ENCODE measurements around the gene LETM1.

The LETM1 gene

DNA sequence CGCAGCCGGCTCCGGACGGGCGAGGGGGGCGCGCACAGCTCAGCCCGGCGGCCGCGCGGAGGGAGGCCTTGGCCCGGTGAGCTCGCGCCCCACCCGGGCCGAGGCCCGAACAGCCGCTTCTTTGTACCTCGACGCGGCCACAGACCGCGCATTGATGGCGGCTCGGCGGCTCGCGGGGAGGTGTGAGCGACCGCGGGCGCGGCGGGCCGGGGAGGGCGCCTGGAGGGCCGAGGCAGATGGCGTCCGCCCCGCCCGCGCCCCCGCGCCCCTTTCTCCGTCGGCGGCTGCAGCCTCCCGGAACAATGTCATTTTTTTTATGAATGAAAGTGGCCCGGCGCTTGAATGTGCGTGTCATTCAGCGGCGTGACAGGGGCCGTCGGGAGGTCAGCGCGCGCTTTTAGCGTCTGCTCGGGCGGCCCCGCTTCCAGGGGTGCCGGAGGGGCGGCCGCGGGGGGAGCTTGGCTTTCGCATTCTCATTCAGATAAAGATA, 61.1 kb downstream of the LETM1 start:
- no peak for DNase-seq (ENCODE audit: low read depth)

DNA sequence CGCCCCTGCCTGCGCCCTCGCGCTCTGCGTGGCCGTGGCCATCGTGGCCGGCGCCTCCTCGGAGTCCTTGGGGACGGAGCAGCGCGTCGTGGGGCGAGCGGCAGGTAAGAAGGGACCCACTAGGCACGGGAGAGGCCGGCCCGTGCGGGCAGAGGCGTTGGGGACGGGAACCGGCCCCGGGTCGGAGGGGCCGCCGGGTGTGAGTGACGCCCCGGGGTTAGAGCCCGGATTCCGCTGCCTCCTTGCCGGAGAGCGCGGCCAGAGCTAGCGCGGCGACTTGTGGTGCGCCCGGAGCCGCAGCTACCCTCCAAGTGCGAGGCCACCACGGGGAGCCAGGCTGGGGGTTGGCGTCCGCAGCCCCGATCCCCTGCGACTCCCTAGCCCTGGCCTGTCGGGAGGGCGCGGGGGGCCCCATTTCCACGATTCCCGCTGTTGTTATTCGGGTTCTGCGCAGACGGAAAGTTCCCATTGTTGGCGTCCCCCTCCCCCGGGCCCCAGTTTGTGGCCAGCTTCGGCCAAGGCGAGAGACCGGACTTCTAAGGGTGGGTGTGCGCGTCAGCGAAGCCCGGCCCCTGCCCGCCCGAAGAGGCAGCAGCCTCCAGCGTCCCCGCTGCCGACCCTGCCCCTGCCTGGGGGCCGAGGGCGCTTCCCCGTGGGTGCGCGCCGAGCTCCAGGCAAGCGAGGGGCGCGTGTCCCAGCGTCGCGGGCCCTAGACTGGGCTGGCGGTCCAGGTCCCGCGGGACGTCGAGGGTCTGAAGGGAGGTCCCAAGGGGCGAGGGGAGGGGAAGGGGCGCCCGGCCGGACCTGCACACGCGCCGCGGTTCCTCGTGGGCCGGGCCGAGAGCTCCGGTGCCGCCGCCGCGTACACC, 61.8 kb downstream of the LETM1 start:
- no peak for DNase-seq (ENCODE audit: low read depth)

DNA sequence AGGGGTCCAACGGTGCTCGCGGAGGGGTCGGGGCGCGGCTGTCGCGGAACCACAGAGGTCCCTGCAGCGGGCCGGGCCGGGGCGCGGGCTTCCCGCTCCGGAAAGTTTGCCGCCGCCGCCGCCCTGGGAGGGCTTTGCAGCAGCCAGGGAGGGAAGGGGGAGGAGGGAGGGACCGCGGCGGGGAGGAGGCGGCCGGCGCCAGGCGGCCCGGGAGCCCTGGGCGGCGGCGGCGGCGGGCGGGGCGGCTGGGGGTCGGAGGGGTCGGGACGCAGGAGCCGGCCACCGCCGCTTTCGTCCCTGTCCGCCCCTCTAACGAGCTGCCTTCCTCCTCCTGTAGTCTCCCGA, 62.5 kb downstream of the LETM1 start:
- no peak for DNase-seq (ENCODE audit: low read depth)

DNA sequence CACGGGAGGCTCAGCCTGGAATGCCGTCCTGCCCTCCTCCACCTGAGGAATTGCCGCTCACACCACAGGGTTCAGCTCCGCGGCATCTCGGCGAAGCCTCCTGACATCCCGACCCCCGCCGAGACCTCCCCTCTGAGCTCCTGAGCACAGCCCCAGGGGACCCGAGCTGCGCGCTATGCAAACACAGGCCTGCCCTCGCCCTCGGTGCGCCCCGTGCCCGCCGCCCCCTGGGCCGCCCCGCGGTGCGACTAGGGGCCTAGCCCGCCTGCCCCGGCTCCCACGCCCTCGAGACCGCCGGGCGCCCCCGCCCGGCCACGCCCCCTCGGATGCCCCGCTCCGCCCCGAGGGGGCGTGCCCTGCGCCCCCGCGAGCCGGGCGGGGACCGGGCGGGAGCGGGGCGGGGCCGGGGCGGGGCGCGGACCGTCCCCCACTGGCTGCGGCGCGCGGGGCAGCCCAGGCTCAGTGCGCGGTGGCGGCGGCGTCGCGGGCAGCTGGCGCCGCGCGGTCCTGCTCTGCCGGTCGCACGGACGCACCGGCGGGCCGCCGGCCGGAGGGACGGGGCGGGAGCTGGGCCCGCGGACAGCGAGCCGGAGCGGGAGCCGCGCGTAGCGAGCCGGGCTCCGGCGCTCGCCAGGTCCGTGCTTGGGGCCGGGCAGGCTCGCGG, 63.0 kb downstream of the LETM1 start, which contains the start of gene FGFR3:
Gene FGFR3 (plus strand): TSS at position 462 of the 664 bp plus-strand sequence. CDS start 642 bp downstream, outside the sequence.
- DNase-seq (ENCODE audit: low read depth), result no peak

- no peak for DNase-seq (ENCODE audit: low read depth)
Measured at GRCh38 chr4:1792158-1792831, 63.7 kb downstream of the LETM1 start.

DNA sequence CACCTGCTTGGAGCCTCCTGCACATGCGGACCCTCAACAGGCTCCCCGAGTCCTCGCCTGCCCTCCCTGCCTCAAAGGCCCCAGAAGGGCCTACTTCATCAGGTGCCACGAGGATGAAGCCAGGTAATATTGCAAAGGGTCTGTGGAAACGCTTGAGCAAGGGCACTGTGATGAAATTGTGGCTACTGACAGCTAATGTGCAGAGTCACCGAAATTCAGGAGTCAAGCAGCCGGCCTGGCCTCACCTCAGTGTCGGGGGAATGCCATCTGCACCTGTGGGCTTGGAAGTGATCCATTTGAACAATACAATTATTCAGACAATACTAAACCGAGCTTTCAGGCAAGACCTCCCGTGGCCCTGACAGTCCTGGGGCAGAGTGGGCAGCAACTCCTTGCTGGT, 66.0 kb downstream of the LETM1 start:
- DNase-seq (ENCODE audit: low read depth), result no peak

DNA sequence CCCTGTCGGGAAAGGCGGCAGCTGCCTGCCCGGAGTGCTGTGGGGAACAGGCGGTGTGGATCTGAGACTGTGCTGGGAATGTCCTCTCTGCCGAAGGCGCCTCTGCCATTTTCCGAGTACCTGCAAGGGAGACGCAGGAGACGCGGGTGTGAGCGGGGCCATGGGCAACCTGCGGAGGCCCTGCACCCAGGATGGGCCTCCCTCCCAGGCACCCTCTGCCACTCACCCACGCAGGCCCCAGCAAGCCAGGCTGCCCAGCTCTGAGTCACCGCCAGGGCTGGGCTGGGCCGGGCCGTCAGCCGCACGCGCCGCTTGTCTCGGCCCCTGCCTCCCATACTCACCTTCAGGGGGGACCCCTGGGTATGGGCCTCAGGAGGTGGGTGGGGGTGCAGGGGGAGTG, 66.4 kb downstream of the LETM1 start:
- DNase-seq (ENCODE audit: low read depth), result no peak

DNA sequence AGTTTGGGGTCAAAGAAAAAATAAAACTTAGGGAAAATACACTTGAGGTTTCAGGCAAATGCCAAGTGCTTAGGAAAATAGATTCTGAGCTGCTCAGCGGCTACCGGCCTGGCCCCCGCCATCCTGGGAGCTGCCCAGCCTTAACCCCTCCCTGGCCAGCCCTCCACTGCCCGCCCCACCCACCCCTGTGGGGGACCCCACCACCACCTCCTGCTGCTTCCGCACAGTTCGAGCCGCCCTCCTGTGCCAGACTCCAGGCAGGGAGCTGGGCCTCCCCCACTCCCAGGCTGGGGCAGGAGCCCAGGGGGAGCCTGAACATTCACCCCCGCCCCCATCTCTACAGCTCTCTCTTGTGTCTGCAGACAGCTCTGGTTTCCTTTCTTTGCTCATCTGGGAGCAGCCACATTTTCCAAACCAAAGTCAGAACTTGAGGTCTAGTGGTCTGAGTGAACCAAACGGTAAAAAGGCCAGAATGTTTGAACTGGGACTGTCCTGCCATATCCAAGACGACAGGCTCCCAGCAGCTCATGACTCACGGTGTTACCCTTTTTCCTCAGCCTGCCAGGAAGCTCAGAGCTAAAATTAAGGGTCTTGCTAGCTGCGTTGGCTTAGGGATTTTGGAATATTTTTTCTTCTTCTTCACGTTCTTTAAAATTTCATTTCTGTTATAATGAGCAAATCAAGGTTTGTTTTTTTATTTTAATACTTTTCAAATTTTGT, 67.5 kb downstream of the LETM1 start:
- no peak for DNase-seq (ENCODE audit: low read depth)

- no peak for DNase-seq (ENCODE audit: low read depth)
Measured at GRCh38 chr4:1787411-1788077, 68.4 kb downstream of the LETM1 start.

DNA sequence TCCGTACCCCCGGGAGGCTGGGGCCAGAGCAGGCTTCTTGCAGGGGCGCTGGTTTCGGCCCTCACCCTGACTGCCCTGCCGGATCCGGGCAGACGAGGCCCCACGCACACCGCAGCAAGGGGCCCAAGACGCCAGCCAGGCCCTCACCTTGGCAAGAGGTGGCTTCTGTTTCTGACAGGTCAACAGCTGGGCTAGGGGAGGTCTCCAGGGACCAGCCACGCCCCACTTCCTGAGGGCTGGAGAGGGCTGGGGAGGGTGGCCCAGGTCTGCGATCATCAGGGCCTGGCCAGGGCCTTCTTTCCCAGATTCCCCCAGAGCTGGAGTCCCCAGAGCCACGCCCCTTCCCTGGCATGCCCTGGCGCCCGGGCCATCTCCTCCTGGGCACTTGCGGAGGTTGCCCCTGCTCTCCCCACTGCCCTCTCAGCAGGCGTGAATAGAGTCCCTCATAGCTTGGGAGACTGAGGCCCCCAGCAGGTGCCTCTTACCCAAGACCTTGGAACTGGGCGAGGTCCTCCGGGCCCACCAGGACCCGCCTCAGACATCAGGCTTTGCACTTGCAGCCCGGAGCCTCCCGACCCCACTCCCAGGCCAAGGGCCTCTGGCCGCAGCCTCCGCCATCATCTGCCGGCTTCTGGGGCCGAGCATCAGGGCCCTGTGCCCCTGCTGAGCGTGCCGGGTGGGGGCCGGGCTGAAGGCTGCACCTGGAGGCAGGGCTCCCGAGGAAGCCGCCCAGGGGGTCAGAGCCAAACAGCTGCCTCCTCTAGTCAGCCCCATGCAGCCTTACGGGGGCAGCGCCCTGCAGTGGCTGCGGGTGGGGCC, 69.2 kb downstream of the LETM1 start:
- no peak for DNase-seq (ENCODE audit: low read depth)

DNA sequence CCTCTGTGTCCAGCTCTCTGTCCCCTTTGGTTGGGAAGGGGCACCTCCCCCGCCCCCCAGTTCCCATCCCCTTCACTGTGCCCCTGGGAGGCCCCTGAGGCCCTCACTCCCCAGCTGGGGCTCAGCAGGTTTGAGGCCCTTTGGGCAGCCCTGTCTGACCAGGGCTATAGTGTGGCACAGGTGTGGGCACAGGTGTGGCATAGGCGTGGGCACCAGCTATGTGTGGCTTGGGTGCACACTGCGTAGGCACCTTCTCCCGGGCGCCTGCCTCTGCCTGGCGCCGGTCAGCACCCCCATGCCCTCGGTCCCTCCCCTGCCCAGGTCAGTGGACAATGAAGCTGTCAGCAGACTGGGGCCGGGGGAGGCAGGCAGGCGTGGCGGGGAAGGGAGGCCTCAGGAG, 70.4 kb downstream of the LETM1 start:
- no peak for DNase-seq (ENCODE audit: low read depth)

DNA sequence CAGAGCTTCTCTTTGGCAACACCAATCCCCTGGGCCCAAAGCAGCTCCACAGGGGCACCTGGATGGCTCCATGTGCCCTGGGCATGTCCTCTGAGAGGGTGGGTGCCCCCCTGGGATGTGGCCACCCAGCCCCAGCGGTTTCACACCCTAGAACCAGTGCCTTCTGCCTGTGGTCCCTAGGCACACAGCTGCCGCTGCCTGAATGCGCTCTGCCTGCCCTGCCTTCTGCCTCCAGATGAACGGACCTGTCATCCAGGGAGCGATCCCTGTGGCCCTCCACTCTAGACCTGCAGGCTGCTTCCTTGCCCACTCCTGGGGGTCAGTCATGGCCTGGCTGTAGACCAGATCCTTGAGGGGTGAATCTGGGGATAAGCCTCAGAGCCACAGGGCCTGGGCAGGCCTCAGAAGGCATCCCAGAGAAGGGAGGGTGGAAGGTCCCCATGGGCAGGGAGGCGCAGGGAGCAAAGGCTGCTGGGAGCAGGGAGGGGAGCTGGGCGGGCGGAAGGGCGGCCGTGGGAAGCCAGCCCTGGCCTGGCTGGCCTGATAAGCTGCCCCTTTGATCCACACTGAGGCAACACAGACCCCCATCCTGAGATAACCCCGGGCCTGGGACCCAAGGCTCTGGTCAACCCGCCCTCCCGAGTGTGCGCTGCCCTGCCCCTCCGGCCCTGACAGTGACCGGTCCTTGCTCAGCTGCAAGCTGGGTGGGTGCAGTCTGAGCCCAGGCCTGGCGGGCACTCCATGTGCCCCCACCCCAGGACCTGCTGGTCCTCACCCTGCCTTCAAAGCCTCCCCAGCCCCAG, 71.0 kb downstream of the LETM1 start:
- no peak for DNase-seq (ENCODE audit: low read depth)

DNA sequence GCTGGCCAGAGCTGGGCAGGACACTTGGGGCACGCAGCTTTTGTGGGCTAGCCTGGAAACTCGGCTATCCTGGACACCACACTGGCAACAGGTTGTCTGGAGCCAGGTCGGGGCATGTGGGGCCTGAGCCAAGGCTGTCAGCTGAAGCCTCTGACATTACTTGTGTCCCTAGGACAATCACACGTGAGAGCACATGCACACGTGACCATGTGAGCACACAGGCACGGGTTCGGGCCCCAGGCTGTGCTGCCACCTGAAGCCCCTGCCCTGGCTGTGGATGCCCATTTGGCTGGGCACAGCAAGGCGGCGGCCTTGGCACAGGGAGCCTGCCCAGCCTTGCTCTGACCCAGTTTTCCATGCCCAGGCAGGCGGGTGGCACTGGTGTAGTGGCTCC, 71.6 kb downstream of the LETM1 start:
- no peak for DNase-seq (ENCODE audit: low read depth)

GRCh38 chr4:1783970-1784369, 72.0 kb downstream of the LETM1 start:
- DNase-seq (ENCODE audit: low read depth), result no peak

- no peak for DNase-seq (ENCODE audit: low read depth)
Measured at GRCh38 chr4:1783015-1783414, 72.9 kb downstream of the LETM1 start.

GRCh38 chr4:1780435-1780834, 75.5 kb downstream of the LETM1 start:
- no peak for DNase-seq (ENCODE audit: low read depth)

- no peak for DNase-seq (ENCODE audit: low read depth)
Measured at GRCh38 chr4:1779588-1780382, 76.2 kb downstream of the LETM1 start.

DNA sequence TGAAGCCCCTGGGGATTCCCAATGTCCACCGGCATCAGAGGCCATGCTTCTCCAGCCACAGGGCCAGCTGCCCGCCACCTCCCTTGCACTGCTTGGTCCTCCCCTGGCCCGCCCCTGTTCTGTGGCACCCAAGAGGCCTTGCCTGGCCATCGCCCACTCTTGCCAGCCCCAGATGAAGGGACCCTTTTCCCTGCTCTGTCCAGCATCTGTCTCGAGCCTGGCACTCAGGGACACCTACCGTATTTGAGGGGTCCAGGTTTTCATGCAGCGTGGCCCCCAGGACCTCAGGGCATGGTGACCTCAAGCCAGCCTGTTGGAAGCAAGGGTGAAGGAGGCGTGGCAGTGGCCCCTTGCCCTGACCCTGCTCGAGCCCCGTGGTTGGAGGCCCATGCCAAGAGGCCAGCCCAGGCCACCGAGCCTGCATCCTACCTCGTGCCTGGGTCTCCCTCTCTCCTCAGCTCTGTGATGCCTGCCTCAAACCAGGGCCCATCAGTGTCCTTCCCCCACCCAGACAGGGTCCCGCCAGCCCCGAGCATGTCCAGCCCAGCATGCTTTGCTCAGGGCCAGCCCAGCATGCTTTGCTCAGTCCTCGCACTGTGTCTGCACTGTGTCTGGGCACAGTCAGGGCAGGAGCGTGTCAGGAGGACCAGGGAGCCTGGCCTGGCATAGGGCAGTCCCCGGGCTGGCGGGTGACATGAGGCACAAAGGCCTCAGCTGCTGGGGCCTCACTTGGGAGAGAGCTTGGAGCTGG, 77.1 kb downstream of the LETM1 start:
- DNase-seq (ENCODE audit: low read depth), result no peak
